Calu3 (cell line): ENCODE results near the gene GYPE. TPM values are rescaled to one million over a fixed set of nuclear protein-coding genes. Genes with fewer than 3 reads are reported as not detected.
"Not testable (repeated sequence)": the region's sequence is repeated elsewhere in the genome, so short reads cannot be mapped to it uniquely, and the experiment has no call there.

Experiments used
- BruUV-seq: library from RNA; stranded (reverse); fragments of 400-500 nt; replicated peaks from 2 replicates; lab custom pipeline; 2021; lab: Mats Ljungman, UMichigan
- CTCF ChIA-PET: fragments of 300-600 bp; sonication (Branson Sonifier 250); formaldehyde crosslinking; loops from one replicate; lab custom pipeline; 2022; ENCODE audit warnings: antibody characterized with exemption; lab: Charles Lee
- DNase-seq: peaks from one replicate; pipeline ENCODE4 v3.0.0; 2022
- H3K27ac Mint-ChIP-seq: one replicate; pipeline ENCODE4 v1.8.0; 2022; ENCODE audit warnings: mixed read lengths; ENCODE audit not compliant: unreplicated experiment
- H3K27me3 Mint-ChIP-seq: one replicate; pipeline ENCODE4 v1.8.0; 2022; ENCODE audit warnings: mixed read lengths; ENCODE audit not compliant: unreplicated experiment
- H3K36me3 Mint-ChIP-seq: one replicate; pipeline ENCODE4 v1.8.0; 2022; ENCODE audit warnings: mild to moderate bottlenecking, moderate library complexity, mixed read lengths; ENCODE audit not compliant: insufficient read depth, unreplicated experiment
- H3K4me1 Mint-ChIP-seq: one replicate; pipeline ENCODE4 v1.8.0; 2022; ENCODE audit warnings: mild to moderate bottlenecking, low read depth, mixed read lengths; ENCODE audit not compliant: unreplicated experiment
- H3K4me3 Mint-ChIP-seq: one replicate; pipeline ENCODE4 v1.8.0; 2022; ENCODE audit warnings: mild to moderate bottlenecking, low read depth, moderate library complexity, mixed read lengths; ENCODE audit not compliant: unreplicated experiment
- H3K9me3 Mint-ChIP-seq: one replicate; pipeline ENCODE4 v1.8.0; 2022; ENCODE audit warnings: low read depth, mixed read lengths; ENCODE audit not compliant: unreplicated experiment
- CTCF ChIP-seq: fragments of 200-600 bp; IDR thresholded peaks from one replicate; pipeline ENCODE4 v1.8.0; 2022; ENCODE audit warnings: antibody characterized with exemption; ENCODE audit not compliant: unreplicated experiment
- intact Hi-C: fragments of 100-400 bp; cut with micrococcal nuclease; formaldehyde crosslinking; loops from one replicate; pipeline ENCODE4 v1.10.0; 2022; ENCODE audit not compliant: unreplicated experiment
- total RNA-seq: library from RNA; stranded (reverse); gene quantifications from 2 replicates; pipeline ENCODE4 v1.2.3, GENCODE V29; 2022

GYPE gene
- total RNA-seq, 1 experiment from 2014 or later, result not detected

GRCh38 chr4:143858456-143858855 is 46.9 kb downstream of the GYPE start:
- intact Hi-C loops, result no loop called here
- DNase-seq, result no peak
- TF ChIP-seq CTCF, result no peak
- H3K4me1 Mint-ChIP-seq, result no peaks in the 10 kb centered on the region
- no TSS peak for BruUV-seq
- no peaks in the 10 kb centered on the region for H3K27me3 Mint-ChIP-seq
- no peaks in the 10 kb centered on the region for H3K9me3 Mint-ChIP-seq
- CTCF ChIA-PET, result no interaction called here
- no peak overlapping the region for H3K4me3 Mint-ChIP-seq
- no peak overlapping the region for H3K27ac Mint-ChIP-seq
- no peaks in the 10 kb centered on the region for H3K36me3 Mint-ChIP-seq

GRCh38 chr4:143857391-143858336 is 47.7 kb downstream of the GYPE start:
- DNase-seq, H3K9me3 Mint-ChIP-seq, H3K4me3 Mint-ChIP-seq, H3K27ac Mint-ChIP-seq, CTCF ChIA-PET, BruUV-seq, H3K36me3 Mint-ChIP-seq, H3K4me1 Mint-ChIP-seq, intact Hi-C loops, H3K27me3 Mint-ChIP-seq: not testable (repeated sequence)

GRCh38 chr4:143856017-143856557 is 49.3 kb downstream of the GYPE start:
- CTCF ChIA-PET, H3K4me1 Mint-ChIP-seq, intact Hi-C loops, DNase-seq, H3K4me3 Mint-ChIP-seq, H3K36me3 Mint-ChIP-seq, H3K9me3 Mint-ChIP-seq, H3K27ac Mint-ChIP-seq, H3K27me3 Mint-ChIP-seq, BruUV-seq: not testable (repeated sequence)

- H3K27ac Mint-ChIP-seq, H3K4me1 Mint-ChIP-seq, DNase-seq, H3K36me3 Mint-ChIP-seq, intact Hi-C loops, H3K9me3 Mint-ChIP-seq, CTCF ChIA-PET, H3K27me3 Mint-ChIP-seq, BruUV-seq, H3K4me3 Mint-ChIP-seq: not testable (repeated sequence)
Observed at GRCh38 chr4:143854645-143855044, 50.7 kb downstream of the GYPE start.

- H3K4me3 Mint-ChIP-seq, H3K27ac Mint-ChIP-seq, intact Hi-C loops, H3K9me3 Mint-ChIP-seq, H3K4me1 Mint-ChIP-seq, CTCF ChIA-PET, H3K36me3 Mint-ChIP-seq, BruUV-seq, H3K27me3 Mint-ChIP-seq, DNase-seq: not testable (repeated sequence)
Observed at GRCh38 chr4:143849296-143849695, 56.1 kb downstream of the GYPE start.

- BruUV-seq, DNase-seq, H3K4me3 Mint-ChIP-seq, H3K36me3 Mint-ChIP-seq, H3K27me3 Mint-ChIP-seq, H3K27ac Mint-ChIP-seq, intact Hi-C loops, H3K4me1 Mint-ChIP-seq, CTCF ChIA-PET, H3K9me3 Mint-ChIP-seq: not testable (repeated sequence)
Observed at GRCh38 chr4:143843506-143843832, 61.9 kb downstream of the GYPE start.

- DNase-seq, H3K4me3 Mint-ChIP-seq, H3K27me3 Mint-ChIP-seq, H3K27ac Mint-ChIP-seq, intact Hi-C loops, BruUV-seq, H3K4me1 Mint-ChIP-seq, H3K36me3 Mint-ChIP-seq, H3K9me3 Mint-ChIP-seq, CTCF ChIA-PET: not testable (repeated sequence)
Observed at GRCh38 chr4:143842624-143843505, 62.5 kb downstream of the GYPE start.

- BruUV-seq, H3K4me3 Mint-ChIP-seq, intact Hi-C loops, H3K9me3 Mint-ChIP-seq, CTCF ChIA-PET, H3K4me1 Mint-ChIP-seq, H3K36me3 Mint-ChIP-seq, H3K27ac Mint-ChIP-seq, H3K27me3 Mint-ChIP-seq, DNase-seq: not testable (repeated sequence)
Observed at GRCh38 chr4:143839413-143839812, 65.9 kb downstream of the GYPE start.
